GM18507 (cell line): Measurements from ENCODE around the gene ZSWIM1.
A peak's percentile ranks its signal among the peaks of the same experiment; 100 is the strongest.
"Not testable (repeated sequence)": the region's sequence is repeated elsewhere in the genome, so short reads cannot be mapped to it uniquely, and the experiment has no call there.

Experiments
- DNase-seq: peaks from one replicate; pipeline ENCODE4 v3.0.0; 2011; ENCODE audit warnings: low read depth; ENCODE audit not compliant: insufficient read length; ENCODE audit errors: extremely low spot score
- FAIRE-seq: peaks from 2 replicates; lab custom pipeline; 2011; peaks lifted over from hg19 to GRCh38; lab: Jason Lieb, UNC

Gene ZSWIM1

GRCh38 chr20:45883100-45883469 is 2.1 kb downstream of the ZSWIM1 start:
- no peak for DNase-seq
- FAIRE-seq: no peak

GRCh38 chr20:45886590-45887345 is 5.7 kb downstream of the ZSWIM1 start:
- no peak for DNase-seq
- FAIRE-seq: no peak

DNA sequence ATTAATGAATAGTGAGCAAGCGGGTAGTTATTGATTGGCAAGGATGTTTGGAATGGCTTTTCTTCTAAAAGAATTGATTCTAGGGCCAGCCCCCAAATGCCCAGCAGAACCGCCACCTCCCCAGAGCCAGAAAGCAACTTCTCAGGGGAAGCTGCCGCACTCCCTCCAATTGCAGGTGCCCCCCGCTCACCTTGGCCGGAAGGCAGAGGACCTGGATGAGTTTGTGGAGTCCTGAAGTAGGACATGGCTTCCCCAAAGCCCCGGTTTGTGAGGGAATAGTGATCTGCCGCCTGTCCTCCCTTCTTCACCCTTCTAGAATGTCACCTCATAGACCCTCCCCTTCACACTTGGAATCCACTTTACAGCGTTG is 6.3 kb downstream of the ZSWIM1 start, which contains the start of gene SPATA25:
Gene SPATA25 (minus strand): TSS at position 277 of the 370 bp plus-strand sequence. CDS start 32 bp downstream, at position 245.
- no peak for DNase-seq
- no peak for FAIRE-seq

DNA sequence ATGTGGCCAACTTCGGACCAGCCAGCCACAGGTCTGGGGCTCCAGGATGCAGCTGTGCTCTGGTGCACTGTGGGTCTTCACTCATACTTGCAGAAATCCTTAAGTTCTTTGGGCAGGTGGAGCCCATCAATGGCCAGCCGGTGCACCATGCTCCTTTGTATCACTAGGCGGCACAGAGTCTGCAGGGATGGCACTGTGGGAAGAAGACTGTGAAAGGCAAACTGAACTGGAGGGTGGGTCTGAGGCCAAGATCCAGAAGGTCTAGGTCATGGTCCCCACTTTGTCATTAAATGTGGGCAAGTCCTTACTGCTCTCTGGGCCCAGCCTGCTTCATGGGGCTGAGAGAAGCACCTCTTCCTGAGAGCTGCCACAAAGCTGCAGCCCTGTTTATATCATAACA is 7.7 kb downstream of the ZSWIM1 start:
- FAIRE-seq: no peak
- no peak for DNase-seq

DNA sequence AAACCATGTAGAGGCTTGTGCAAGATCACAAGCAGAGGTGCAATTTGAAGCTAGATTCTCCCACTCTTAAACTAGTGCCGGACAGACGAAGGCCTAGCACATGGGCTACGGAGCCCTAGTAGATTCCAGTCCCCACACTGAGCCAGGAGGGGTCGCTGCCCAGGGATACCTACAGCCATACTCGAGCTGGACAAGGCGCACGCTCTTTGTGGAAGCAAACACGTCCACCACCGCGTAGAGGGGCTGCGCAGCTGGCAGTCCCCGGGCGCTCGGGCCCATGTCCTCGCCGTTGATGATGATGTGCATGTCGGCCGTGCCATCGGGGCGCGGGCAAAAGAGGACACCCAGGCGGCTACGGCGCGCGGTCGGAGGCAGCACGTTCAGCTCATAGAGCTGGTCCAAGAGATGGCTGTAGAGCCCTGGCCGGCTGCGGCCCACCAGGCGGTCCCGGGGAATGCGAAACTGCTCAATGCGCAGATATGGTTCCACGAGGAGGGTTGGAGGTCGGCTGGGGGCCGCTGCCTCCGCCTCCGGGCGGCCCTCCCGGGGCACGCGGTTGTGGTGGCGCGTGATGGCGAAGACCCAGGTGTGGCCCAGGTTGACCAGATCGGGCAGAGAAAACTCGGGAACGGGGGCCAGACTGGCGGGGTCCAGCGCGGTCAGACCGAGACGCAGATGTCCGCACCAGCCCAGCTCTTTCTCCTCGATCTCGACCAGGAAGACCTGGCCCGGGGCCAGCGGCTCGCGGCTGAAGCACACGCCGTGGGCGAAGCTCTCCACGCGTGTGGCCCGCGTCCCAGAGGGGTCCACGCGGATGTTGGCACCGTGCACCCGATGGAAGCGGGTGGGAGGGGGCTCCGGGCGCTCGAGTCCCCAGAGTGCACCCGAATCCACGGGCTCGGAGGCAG is 9.3 kb downstream of the ZSWIM1 start:
- FAIRE-seq (peak; percentile 29), DNase-seq (no peak)

DNA sequence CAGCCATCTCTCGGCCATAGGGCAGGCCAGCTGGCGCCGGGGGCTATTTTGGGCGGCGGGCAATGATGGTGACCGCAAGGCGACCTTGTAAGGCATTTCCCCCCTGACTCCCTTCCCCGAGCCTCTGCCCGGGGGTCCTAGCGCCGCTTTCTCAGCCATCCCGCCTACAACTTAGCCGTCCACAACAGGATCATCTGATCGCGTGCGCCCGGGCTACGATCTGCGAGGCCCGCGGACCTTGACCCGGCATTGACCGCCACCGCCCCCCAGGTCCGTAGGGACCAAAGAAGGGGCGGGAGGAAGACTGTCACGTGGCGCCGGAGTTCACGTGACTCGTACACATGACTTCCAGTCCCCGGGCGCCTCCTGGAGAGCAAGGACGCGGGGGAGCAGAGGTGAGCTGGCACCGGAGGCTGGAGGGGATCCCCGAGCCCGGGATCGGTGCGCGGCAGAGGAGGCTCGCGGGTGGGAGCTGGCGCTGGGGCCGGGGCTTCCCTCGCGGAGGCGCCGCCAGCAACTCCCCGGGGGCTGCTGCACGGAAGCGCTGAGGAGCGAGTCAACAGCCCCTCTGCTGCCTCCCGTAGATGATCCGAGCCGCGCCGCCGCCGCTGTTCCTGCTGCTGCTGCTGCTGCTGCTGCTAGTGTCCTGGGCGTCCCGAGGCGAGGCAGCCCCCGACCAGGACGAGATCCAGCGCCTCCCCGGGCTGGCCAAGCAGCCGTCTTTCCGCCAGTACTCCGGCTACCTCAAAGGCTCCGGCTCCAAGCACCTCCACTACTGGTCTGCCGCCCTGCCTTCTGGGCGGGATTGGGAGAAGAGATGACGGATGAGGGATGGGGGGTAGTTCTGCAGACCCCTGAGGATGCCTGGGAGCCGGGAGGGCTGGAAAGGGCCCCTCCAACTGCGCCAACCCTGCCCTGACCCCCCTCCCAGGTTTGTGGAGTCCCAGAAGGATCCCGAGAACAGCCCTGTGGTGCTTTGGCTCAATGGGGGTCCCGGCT is 10.3 kb downstream of the ZSWIM1 start, which contains the start of the genes CTSA and NEURL2:
Gene CTSA (plus strand): TSS at position 351 of the 999 bp plus-strand sequence. CDS start 234 bp downstream, at position 585.
Gene NEURL2 (minus strand): TSS at position 224 of the 999 bp plus-strand sequence. CDS start 217 bp downstream, at position 7.
- FAIRE-seq (peak; percentile 76), DNase-seq (peak; percentile 99)

- DNase-seq: no peak
These were observed 11.2 kb downstream of the ZSWIM1 start for GRCh38 chr20:45892049-45892825.

GRCh38 chr20:45892828-45893500 is 11.9 kb downstream of the ZSWIM1 start:
- DNase-seq (no peak), FAIRE-seq (no peak)

More at GRCh38 chr20:45892049-45892825, 11.2 kb downstream of the ZSWIM1 start:
- no peak for FAIRE-seq

GRCh38 chr20:45893831-45894230 is 12.8 kb downstream of the ZSWIM1 start:
- no peak for FAIRE-seq

DNA sequence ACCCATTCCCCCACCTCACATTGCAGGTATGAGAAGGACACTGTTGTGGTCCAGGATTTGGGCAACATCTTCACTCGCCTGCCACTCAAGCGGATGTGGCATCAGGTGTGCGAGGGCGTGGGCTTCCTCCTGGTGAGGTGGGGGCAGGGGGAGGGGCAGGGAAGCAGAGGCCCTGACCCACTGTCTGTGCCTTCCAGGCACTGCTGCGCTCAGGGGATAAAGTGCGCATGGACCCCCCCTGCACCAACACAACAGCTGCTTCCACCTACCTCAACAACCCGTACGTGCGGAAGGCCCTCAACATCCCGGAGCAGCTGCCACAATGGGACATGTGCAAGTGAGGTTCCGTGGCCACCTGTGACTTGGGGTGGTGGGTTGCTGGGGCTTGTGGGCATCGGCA is 13.8 kb downstream of the ZSWIM1 start:
- DNase-seq (no peak), FAIRE-seq (no peak)

More at GRCh38 chr20:45893831-45894230, 12.8 kb downstream of the ZSWIM1 start:
- DNase-seq: no peak

DNA sequence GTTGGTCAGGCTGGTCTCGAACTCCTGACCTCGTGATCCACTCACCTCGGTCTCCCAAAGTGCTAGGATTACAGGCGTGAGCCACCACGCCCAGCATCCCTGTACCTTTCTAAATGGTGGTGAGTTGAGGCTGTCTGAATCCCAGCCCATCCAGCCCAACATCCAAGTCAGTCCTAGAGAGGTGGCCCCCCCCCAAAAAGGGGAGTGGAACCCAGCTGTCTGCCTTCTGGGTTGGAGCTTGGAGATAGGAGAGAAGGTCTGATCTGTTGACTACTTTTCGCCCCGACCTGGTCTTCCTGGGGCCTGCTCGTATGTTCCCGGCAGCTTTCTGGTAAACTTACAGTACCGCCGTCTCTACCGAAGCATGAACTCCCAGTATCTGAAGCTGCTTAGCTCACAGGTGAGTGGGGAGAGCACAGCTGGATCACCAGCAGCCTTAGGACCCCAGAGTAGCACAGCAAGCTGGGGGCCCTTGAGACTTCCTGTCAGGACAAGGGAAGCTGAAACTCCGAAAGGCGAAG is 15.7 kb downstream of the ZSWIM1 start:
- no peak for DNase-seq
- FAIRE-seq: no peak

GRCh38 chr20:45897289-45897688 is 16.3 kb downstream of the ZSWIM1 start:
- no peak for DNase-seq
- FAIRE-seq: no peak

DNA sequence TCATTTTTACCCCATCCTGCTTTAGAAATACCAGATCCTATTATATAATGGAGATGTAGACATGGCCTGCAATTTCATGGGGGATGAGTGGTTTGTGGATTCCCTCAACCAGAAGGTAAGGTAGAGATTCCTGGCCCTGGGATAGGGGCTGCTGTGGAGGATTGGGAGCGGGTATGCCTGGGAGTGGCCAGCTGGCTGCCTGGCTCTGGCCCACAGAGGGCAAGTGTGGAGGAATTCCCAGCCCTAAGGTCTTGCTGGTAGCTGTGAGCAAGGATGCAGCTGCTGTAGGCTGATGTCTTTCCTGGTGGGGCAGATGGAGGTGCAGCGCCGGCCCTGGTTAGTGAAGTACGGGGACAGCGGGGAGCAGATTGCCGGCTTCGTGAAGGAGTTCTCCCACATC is 16.7 kb downstream of the ZSWIM1 start:
- DNase-seq: no peak
- FAIRE-seq: no peak

- FAIRE-seq (no peak), DNase-seq (no peak)
These were observed 17.3 kb downstream of the ZSWIM1 start for GRCh38 chr20:45898285-45898684.

DNA sequence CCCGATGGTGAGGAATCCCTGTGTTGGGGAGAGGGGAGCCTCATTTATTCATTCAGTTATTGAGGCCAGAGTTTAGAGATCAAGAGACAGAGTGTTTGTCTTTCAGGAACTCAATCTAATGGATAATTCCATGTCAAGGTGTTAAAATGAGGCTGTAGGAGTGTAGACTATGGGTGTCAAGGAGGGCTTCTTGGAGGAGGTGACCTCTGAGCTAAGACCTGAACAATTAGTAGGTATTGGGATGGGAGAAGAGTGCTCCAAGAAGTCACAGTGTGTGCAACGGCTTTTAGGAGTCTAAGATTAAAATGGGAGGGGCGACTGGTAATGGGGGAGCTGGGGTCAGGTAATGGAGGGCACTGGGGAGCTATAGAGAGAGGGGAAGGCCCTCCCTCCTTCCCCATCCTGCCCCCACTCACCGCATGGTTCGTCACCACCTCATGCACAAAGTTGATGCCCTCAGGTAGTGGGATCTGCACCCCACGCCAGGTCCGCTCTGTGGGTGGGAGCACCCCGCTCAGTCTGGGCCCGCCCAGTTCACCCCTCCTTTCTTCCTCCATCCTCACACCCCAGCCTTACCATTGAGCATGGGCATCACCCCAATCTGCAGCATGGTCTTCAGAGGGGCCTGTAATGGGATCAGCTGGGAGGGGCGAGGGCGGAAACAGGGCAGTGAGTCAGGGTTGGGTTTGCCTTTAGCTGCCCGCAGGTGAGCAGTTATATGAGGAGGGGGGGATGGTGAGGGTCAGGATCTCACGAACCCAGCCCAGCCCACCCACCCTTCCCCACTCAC is 18.2 kb downstream of the ZSWIM1 start:
- FAIRE-seq (no peak), DNase-seq (no peak)

- not testable (repeated sequence) for DNase-seq, FAIRE-seq
These were observed 20.3 kb downstream of the ZSWIM1 start for GRCh38 chr20:45901332-45901731.

DNA sequence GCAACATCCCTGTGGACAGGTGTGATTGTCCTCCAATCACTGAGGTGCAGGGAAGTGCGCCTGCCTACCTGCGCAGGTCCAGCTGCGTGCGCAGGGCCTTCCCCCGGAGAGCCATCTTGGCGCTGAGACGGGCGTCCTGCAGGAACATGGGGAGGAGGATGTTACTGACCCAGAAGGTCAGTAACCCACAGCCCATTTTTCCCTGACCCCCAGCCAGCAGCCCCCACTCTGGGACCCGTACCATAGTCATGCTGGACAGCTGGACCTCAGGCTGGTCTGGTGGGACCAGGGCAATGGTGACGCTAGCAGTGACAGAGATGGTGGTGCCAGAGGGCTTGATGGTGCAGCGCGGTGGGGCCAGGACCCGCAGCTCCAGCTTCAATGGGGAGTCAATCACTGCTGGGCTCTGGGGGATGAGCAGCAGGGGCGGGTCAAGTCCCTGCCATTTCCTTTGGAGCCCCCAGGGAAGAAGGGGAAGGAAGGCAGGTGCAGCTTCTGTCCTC is 21.2 kb downstream of the ZSWIM1 start:
- FAIRE-seq: no peak

More for the DNA sequence above, 21.2 kb downstream of the ZSWIM1 start:
- no peak for DNase-seq
